Hepatic stellate cell (primary cell): ENCODE measurements around the gene RNF13.
A peak's percentile ranks its signal among the peaks of the same experiment; 100 is the strongest.

ENCODE experiments used
- DNase-seq: peaks from one replicate; pipeline ENCODE4 v3.0.0; 2011; ENCODE audit warnings: low spot score

Gene RNF13, protein sequence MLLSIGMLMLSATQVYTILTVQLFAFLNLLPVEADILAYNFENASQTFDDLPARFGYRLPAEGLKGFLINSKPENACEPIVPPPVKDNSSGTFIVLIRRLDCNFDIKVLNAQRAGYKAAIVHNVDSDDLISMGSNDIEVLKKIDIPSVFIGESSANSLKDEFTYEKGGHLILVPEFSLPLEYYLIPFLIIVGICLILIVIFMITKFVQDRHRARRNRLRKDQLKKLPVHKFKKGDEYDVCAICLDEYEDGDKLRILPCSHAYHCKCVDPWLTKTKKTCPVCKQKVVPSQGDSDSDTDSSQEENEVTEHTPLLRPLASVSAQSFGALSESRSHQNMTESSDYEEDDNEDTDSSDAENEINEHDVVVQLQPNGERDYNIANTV

DNA sequence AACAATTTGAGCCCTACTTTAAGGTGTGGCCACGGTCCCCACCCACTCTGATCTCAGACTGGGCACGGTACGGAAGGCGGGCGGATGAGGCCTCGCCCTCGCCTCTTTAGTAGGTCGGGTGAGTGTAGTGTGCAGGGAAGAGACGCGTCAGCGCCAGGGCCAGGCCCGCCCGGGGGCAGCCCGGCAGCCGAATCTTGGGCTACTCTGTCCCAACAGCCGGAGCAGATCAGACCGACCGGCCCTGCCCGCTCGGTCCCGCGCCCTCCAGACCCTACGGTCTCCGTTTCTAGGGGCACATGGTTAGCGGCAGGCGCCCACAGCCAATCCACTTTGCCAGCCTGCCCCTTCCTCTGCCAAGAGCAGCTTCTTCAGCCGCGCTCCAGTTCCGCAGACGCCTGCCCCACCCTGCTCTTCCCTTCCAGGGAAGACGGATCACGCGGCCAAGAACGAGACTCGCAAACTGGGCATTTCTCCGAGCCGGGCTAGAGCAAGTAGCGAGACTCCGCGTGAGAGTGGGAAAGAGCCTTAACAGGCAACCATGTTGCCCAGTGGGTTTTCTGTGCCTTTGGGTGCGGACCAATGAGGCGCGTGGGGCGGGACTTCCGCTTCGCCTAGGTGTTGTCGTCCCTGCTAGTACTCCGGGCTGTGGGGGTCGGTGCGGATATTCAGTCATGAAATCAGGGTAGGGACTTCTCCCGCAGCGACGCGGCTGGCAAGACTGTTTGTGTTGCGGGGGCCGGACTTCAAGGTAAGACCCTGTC is at the start of gene RNF13:
Gene RNF13, plus strand, starts transcription at position 610 of the 761 bp plus-strand sequence. CDS start 32,812 bp downstream, outside the sequence.
- DNase-seq, result peak; percentile 92

DNA sequence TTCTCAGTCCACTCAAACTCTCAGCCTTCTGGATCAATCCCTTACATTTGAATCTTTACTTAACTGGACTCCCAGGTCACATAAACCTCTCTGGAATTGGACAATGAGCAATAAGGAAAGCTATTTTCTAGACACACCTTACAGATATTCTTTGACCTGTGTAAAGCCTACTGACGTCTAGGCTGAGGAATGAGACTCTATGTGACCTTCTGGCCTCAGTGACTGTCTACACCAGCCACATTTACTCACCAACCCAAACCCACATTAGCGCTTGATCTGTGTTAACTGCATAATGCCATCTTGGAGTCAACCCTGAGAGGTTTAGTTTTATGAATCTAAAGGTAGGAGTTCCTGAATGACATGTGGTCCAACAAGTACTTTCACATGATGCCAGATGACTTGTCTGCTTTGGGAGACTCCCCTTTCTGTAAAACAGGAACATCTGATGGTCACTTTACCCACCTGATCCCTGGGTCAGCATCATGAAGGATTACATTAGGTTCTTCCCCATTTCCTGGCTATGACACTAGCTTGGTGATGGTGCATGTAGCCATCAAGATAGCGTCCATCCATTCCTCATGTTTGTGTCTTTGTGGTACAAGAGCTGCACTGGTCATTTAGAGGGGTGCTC is 49.3 kb upstream of the RNF13 start:
- no peak for DNase-seq

DNA sequence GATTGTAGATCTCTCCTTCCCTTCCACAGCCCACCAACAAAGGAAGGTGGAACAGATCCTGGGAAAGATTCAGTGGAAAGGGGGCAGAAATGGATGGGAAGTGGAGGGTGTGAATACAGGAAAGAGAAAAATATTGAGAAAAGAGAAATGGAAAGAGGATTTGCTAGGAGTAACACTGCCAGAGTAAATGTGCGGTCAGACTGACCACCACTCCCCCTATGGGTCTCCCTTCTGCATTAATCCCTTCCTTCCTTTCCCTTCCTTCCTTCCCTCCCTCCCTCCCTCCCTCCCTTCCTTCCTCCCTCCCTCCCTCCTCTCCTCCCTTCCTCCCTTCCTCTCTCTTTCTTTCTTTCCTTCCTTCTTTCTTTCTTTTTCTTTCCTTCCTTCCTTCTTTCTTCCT is 48.7 kb upstream of the RNF13 start:
- DNase-seq, result no peak

DNA sequence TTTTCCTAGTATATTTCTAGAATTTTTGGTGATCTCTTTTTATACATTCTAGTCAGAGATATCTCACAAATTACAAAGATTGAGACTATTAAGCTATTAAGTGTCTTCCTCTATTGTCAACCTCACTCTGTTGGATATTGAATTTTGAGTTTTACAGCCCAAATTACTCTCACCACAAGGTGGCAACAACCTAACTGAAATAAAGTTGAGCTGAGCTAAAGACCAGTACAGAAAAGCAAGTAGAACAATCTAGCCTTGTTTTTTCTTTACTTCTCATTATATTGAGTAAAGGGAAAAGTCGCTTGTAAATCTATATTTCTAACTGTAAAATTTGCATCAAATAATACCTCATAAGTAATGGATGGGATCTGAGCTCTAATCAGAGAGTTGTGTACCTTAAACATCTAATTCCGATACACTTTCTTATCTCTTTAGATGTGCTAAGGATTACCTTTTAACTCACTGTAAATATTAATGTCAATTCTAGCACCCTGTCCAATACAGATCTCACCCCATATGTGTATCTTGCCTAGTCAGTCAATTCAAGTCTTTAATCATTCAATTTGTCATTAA is 47.2 kb upstream of the RNF13 start:
- no peak for DNase-seq

DNA sequence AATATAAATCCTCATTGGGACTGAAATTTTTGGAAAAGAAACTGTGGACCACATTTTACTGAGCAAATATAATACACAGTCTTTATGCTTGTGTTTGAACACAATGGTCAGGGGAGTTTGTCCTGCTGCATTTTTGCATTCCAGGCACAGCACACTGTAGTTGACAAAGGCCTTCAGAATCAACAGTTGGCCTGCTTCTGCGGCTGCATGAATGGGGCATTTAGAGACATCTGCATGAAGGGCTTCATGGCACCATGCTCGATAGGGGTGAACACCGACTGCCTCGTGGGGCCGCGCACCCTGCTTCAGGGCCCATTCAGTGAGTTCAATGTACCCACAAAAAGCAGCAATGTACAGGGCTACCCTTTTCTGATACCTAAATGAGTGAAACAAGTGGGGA is 45.3 kb upstream of the RNF13 start:
- no peak for DNase-seq

DNA sequence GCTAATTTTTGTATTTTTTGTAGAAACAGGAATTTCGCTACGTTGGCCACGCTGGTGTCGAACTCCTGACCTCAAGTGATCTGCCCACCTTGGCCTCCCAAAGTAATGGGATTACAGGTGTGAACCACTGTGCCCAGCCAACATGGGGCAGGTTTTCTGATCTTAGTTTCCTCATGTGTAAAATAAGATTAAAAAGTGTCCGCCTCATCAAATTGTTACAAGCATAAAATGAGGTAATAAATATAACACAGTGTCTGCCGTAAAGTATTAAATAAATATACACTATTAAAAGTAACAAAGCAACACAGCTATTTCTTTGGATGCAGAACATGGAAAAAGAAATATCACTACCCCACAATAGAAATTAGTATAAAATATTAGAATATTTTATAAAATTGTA is 44.3 kb upstream of the RNF13 start:
- no peak for DNase-seq

DNA sequence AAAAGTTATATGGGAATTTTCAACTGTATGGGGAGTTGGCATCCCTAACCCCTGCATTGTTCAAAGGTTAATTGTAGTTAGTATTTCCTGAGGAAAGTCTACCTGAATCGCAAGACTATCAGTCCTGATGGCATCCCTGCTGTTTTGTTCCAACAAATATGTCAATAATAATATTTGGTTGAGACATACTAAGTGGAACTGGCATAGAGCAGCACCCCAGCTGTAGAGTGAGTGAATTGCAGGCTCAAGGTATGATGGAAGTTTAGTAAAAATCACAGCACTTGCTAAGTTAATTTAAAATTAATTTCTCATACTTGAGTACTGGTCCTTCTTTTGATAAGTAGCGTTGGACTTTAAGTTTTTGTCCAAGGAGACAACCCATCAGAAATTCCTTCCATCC is 42.8 kb upstream of the RNF13 start:
- DNase-seq, result no peak

DNA sequence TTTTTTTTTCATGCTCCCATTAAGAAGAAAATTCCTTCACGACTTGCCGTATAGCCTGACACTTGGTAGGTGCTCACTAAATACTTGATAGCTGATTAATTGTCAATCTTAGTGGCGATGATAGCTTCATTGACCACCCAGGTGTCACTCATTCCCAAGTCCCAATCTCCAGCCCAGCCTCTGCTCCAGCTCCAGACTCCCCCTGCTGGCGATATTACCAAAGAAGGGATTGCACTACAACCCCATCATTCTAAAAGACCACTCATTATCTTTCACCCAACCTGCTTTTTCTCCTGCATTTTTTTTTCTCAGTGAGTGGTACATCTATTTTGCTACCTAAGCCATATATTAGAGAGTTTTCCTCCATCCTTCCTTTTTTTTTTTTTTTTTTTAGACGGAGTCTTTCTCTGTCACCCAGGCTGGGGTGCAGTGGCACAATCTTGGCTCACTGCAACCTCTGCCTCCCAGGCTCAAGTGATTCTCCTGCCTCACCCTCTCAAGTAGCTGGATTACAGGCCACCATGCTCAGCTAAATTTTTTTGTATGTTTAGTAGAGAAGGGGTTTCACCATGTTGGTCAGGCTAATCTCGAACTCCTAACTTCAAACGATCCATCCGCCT is 41.3 kb upstream of the RNF13 start:
- no peak for DNase-seq

DNA sequence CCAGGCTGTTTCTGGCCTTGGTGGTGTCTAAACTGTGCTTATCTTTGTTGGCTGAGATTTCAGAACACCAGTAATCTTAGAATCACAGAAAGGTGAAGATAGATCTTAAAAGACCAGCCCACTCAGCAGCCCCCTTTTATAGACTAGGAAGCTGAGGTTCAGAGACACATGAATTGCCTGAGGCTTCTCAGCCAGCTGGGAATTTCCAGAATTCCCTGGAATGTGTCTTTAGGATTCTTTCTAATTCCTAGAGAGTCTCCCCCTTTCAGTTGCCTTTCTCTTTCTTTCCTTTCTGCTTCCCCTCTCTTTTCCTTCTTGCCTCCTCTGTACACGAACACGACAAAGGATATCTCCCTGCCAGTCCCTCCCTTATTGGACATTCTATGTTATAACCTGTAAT is 40.2 kb upstream of the RNF13 start:
- DNase-seq, result no peak

DNA sequence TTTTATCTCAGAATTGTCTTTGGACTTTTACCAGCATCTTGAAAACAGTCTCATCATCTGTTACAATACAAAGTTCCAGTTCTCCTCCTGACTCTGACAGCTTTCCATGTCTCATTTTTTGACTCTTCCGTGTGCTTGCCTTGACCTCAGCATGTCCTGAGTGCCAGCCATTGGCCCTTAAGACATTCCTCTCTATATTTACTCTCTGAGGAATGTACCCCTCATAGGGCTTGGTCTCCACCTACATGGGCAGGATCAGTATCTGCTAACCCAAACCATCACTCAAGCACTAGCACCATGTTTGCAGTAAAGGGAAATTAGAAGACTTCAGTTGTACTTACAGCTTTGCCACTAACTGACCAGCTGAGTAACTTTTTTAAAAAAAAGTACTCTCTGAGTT is 36.8 kb upstream of the RNF13 start:
- DNase-seq, result no peak

DNA sequence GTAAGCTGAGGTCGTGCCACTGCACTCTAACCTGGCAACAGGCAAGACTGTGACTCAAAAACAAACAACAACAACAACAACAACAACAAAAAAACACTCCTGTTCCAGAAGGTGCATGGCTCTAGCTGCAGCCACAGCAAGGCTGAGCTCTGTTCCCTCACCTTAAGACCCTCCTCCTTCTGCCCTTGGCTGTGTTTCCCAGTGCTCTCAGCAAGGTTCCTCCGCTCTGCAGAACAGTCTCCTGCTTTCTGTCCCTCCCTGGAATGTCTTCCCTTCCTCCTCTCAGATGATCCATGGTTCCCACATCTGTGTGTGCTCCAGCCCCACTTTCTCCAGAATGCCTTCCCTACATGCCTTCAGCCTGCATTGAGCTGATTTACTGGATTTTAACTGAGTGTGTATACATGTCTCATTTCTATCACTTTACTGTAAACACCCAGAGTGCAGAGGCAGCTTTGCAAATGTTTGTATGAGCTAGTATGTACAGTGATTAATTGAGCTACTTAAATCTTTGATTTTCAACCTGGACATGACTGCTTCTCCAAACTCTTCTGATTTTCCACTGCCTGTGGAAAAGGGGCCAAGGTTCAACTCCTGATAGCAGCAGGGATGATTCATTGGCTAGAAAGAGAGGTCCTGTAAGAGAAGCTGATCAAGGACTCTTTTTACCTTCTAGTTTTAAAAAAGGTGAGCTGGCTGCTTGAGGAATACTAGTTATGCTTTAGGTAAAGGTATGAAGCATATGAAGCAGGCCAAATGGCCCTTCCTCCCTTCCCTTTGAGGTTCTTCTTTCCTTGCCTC is 35.4 kb upstream of the RNF13 start:
- no peak for DNase-seq

DNA sequence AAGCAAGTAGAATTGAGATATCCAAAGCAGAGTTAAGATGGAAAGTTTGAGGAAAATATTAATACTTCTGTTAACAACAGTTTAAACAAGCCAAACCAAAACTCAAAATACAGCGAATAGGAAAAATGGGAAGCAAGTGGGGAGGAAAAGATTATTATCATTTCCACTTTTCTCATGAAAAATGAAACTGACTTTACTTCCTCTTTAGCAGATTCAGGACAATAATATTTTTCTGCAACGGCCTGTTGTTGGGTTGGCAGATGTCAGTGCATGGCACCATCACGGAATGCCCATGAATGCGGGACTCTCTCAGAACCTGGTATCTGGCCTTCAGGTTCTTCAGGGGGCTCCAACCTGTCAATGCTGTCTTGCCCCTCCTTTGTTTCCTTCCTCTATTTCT is 31.8 kb upstream of the RNF13 start:
- no peak for DNase-seq

DNA sequence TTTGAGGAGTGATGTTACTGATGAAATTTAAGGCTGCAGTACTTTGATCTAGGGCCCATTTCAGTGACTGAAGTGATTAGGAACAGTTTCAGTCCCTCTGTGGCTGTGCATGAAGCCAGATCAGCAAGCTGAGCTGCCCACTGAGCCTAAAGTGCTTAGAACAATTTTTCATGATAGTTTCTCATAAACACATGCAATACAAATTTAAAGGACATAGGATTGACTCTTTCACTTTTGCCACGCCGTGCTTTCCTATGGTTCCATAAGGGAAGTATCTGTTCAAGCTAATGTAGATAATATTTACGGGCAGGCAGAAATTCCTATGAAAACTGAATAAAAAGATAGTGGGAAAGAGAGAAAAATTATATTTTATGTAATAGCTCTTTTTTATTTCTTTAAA is 31.3 kb upstream of the RNF13 start:
- DNase-seq, result no peak

DNA sequence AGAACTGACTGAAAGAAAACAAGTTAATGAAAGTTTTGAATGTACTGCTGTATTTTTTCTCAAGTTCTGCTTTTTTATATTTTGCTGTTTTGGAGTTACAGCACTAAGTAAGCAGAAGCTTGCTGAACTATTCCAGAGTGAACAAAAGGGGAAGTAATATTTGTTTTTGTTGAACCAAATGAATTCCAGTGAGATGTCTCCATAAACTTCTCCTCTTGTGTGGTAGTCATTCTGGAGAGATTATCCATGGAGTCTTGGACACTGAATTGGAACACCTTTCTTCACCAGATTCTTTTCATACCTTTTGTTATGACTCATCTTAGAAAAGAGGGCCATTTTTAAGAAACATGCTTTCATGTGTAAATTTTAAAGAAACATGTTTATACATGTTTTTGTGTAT is 29.4 kb upstream of the RNF13 start:
- DNase-seq, result peak; percentile 60

DNA sequence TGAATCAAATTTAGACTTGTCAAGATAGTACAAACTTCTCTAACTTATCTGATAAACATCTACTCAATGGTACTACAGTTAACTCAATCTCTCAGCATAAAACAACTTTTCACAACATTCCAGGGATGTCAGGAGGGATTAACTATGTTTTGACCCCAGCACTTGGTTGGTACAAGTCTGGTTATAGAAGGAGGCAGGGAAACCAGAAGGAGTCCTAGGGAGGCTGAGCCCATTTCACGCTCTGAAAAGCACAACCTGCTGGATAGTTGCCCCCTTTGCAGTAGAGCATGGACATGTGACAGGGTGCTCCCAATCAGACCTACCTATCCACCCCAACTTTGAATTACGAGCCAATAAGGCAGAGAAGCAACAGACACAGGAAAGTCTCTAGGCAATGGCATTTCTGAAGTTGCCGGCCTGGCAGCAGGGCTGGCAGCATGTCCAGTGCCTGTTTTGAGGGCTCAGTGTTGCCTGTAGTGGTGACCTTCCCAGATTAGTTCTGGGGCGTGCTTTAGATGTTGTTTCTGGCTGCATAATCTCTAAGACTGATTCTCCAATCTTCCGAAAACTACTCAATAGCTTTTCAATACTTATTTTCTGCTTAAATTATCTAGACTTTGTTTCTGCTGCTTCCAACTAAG is 28.8 kb upstream of the RNF13 start:
- peak; percentile 16 for DNase-seq

DNA sequence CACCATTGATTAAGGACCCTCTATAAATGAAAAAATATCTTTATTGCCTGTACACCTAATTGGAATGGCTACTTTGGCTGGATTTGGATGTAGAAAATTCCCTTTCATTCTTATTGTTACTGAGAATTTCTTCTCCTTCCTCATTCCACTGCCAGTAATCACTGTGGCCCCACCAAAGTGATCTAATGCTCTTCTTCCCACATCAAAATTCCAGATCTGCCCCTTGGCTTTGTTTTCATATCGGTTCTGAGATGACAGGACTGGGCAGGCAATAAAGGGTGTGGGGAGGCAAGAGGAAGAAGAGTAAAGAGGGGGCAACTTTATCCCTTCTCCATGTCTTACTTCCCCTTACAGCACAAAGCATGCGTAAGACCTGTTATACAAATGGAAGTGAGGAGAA is 22.7 kb upstream of the RNF13 start:
- DNase-seq, result peak; percentile 29

DNA sequence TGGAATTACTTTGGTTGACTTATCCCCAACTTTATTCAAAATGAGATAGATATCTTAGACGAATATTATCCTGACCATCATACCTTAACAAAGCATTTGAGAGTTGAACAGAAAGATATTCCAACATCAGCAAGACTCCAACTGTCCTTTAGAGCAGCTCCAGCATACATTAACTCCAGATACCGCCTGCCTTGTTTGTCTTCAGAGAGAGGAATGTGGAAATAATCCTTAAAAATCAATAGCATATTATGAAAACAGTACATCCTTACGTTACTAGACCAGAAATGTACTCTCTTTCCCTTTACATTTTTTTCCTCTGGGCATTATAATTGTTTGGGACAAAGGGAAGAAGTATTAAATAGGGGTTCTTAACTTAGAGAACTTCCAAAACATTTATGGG is 22.3 kb upstream of the RNF13 start:
- no peak for DNase-seq

DNA sequence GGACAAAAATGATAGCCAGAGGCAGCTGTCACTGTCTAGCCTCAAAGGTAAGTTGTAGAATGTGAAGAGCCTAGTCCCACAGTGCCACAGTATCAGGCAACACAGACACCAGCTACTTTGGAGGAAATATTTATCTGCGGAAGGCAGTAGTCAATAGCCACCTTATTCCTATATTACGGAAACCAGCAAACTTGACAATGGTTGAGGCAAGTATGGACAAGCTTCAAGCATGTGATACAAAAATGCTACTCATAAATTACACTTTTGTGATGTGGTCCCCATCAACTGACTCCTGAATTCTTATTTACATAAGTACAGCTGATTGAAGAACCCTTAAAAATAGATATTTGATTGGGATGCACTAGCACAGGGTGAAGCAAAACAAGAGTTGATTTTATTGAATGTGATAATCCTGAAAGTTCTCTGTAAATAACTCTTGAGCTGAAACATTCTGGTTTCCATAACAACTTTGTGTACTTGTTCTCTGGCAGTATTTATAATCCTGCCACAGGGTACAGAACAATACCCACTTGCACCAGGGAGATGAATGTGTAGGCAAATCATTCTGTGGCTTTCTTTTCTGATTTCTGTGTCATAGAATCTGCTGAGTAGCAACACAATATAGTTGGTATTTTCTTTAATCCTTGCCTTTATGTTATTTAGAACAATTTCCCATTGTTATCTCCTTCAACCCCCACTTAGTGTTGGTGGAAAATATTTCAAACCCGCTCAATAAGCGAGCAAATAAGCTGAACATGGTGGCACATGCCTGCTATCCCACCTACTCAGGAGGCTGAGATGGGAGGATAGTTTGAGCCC is 20.4 kb upstream of the RNF13 start, which contains the start of gene ANKUB1:
Gene ANKUB1, minus strand, starts transcription at position 103 of the 819 bp plus-strand sequence. CDS start 188 bp downstream, outside the sequence.
- DNase-seq, result no peak

DNA sequence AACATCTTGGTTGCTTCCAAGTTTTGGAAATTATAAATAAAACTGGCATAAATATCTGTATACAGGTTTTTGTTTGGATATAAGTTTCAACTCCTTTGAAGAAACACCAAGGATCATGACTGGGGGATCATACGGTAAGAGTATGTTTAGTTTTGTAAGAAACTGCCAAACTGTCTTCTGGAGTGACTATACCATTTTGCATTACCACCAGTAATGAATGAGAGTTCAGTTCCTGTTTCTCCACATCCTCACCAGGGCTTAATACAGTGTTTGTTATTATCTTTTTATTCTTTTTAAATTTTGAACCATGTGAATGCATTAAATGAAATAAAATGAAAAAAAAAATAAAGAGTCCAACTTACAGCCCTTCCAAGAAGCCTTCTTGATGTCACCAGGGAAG is 17.0 kb upstream of the RNF13 start:
- DNase-seq, result no peak

DNA sequence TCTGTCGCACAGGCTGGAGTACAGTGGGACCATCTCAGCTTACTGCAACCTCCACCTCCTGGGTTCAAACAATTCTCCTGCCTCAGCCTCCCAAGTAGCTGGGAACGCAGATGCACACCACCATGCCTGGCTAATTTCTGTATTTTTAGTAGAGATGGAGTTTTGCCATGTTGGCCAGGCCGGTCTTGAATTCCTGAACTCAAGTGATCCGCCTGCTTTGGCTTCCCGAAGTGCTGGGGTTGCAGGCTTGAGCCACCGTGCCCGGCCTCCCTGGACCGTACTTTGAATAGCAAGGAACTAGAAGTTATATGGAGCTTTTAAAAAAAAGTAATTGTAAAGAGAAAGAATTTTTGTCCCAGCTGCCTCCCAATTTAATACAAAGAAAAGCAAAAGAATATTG is 12.3 kb upstream of the RNF13 start:
- DNase-seq, result no peak
